ENCODE measurements around the gene LATS2.
A peak's percentile ranks its signal among the peaks of the same experiment; 100 is the strongest.

LATS2 gene

DNA sequence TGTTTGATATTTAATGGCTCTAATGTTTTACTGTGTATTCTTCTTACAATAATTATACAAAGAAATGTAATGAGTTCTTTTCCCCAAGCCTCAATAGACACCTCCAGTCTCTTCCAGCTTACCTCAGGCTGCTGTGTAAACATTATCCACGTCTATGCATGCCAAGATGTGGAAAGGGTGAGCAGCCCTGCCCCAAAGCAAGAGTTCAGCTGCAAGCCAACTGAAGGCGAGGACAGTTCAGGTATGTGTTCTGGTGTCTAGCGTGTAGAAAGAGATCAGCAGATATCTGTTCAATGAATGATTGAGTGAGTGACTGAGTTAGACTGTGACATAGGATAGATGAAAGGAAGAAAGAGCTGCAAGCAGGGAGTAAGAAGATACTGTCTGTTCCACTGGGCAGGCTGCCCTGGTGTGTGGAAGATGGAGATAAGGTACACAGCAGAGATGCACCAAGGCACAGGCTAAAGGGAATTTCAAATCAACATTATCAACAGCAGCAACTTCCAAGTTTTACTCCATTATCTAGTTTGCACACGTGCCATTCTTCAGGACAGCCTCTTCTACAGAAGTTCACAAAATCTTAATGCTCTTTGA lies 66.0 kb downstream of the LATS2 start:
- TF ChIP-seq CTCF (conservative IDR thresholded peaks at IDR 0.05; ENCODE audit: low read length), result no peak
- DNase-seq (ENCODE audit: low read depth), result no peak
- no peak overlapping the region for H3K4me3 ChIP-seq (ENCODE audit: low read length)

DNA sequence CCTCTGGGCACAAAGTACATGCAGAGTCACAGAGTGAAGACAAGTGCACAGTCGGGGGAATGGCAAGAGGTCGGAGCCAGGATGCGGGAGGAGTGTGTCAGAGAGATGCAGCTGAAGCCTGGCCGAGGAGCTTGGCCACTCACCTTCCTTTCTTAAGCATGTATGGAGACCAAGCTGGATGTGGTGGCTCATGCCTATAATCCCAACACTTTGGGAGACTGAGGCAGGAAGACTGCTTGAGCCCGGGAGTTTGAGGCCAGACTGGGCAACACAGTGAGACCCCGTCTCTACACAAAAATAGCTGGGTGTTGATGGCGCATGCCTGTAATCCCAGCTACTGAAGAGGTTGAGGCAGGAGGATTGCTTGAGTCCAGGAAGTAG lies 67.0 kb downstream of the LATS2 start:
- TF ChIP-seq CTCF (conservative IDR thresholded peaks at IDR 0.05; ENCODE audit: low read length), result no peak
- no peak overlapping the region for H3K4me3 ChIP-seq (ENCODE audit: low read length)
- no peak for DNase-seq (ENCODE audit: low read depth)

DNA sequence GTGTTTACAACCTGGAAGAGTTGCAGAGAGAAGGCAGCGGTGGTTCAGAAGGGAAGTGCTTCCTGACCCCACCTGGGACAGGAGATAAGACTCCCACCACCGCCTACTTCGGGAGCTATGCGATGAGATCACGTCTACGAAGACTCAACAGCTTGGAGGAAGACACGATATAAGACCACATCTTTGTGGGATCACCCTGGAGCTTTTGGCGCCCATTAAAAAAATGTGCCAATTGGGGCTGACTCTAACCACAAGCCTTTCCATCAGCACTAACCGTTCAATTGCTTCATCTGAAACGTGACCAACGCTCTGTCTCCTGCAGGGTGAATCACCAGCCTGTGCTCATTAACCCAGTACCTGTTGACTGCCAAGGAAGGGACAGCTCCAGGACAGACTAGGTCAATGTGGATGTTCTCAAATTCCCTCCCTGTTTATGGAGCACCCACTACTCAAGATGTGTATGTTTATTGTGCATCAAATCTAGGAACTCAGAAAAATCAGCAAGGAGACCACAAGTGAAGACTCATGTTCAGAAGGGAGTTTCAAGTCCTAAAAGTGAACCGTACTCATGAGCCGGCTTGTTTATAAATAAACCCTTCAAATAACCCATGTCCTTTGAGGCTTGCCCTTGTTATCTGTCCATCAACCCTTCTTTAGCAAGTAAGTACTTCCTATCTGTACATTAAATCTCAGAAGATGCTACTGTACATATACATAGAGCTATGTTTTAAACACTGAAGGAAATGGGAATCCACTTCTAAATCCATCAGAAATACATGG lies 67.5 kb downstream of the LATS2 start:
- TF ChIP-seq CTCF (conservative IDR thresholded peaks at IDR 0.05; ENCODE audit: low read length), result no peak
- DNase-seq (ENCODE audit: low read depth), result peak; percentile 90
- H3K4me3 ChIP-seq (ENCODE audit: low read length), result no peak overlapping the region

DNA sequence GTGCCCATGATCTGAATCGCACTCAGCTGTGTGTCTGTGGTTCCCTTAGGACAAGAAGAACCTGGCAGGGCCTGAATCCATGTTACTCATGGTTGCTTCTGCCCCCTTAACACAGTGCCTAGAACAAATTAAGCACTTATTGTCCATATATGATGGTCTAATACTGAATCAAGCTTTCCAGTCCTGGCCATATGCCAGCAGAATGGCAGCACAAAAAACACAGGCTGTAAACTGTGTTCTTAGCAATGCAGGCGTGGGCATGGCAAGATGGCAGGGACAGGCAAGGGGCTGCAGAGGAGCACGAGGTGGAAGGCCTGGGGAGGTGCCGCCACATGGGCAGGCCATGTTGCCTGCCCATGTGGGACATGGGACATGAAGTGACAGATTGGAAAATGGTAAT lies 68.2 kb downstream of the LATS2 start:
- H3K4me3 ChIP-seq (ENCODE audit: low read length), result no peak overlapping the region
- no peak for DNase-seq (ENCODE audit: low read depth)
- TF ChIP-seq CTCF (conservative IDR thresholded peaks at IDR 0.05; ENCODE audit: low read length), result no peak

GRCh38 chr13:20991741-20992520 lies 69.5 kb downstream of the LATS2 start:
- TF ChIP-seq CTCF (conservative IDR thresholded peaks at IDR 0.05; ENCODE audit: low read length), result no peak
- no peak for DNase-seq (ENCODE audit: low read depth)
- no peak overlapping the region for H3K4me3 ChIP-seq (ENCODE audit: low read length)

DNA sequence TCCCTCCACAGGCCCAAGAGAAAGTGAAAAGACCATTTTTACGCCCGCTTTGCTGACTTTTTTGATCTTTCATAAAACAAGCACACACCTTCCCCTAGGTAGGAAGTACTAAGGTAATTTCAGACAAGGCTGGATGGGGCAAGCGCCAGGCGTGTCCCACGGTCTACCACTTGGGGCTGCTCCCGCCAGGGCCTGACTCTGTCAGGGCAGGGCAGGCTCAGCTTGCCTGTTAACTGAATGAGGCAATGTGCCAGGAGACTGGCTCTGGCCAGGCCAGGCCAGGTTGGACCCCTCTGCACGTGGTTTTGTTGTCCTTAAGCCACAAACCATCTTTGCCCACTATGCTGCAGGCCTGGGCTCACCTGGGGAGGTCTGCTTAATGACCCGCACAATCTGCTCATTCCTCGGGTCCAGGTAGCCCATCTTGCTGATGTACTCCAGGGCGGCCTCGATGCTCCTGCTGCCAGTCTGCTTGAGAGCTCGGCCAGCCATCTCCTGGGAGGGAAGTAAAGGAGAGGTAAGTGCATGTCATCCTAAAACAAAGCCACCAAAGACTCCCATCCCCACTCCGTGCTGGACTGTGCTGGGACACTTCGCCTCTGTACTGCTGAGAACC lies 70.4 kb downstream of the LATS2 start:
- TF ChIP-seq CTCF (conservative IDR thresholded peaks at IDR 0.05; ENCODE audit: low read length), result no peak
- no peak overlapping the region for H3K4me3 ChIP-seq (ENCODE audit: low read length)
- no peak for DNase-seq (ENCODE audit: low read depth)
